HEK293T (cell line): ENCODE data around the gene PBX1.

Experiments
- BHLHE40 ChIP-seq: fragments of 450-650 bp; IDR thresholded peaks from 2 replicates; pipeline ENCODE4 v1.6.1; 2016; ENCODE audit warnings: mild to moderate bottlenecking, moderate library complexity, borderline replicate concordance
- ELF4 ChIP-seq: fragments of 450-650 bp; IDR thresholded peaks from 2 replicates; pipeline ENCODE4 v1.6.1; 2017; ENCODE audit warnings: antibody characterized with exemption
- FOXA1 ChIP-seq: fragments of 450-650 bp; IDR thresholded peaks from 2 replicates; pipeline ENCODE4 v1.6.1; 2016; ENCODE audit warnings: mild to moderate bottlenecking
- FOXK2 ChIP-seq: fragments of 450-650 bp; IDR thresholded peaks from 2 replicates; pipeline ENCODE4 v1.6.1; 2016; ENCODE audit warnings: mild to moderate bottlenecking
- FOXM1 ChIP-seq: fragments of 450-650 bp; IDR thresholded peaks from 2 replicates; pipeline ENCODE4 v1.6.1; 2017; ENCODE audit warnings: mild to moderate bottlenecking, borderline replicate concordance
- HDGF ChIP-seq: fragments of 450-650 bp; IDR thresholded peaks from 2 replicates; pipeline ENCODE4 v1.6.1; 2017; ENCODE audit warnings: antibody characterized with exemption, borderline replicate concordance
- LEF1 ChIP-seq: fragments of 450-650 bp; IDR thresholded peaks from 2 replicates; pipeline ENCODE4 v1.6.1; 2017; ENCODE audit warnings: mild to moderate bottlenecking, borderline replicate concordance
- SP1 ChIP-seq: fragments of 450-650 bp; IDR thresholded peaks from 2 replicates; pipeline ENCODE4 v1.6.1; 2017
- SUZ12 ChIP-seq: fragments of 450-650 bp; IDR thresholded peaks from 2 replicates; pipeline ENCODE4 v1.6.1; 2016; ENCODE audit warnings: mild to moderate bottlenecking
- ZNF384 ChIP-seq: fragments of 450-650 bp; IDR thresholded peaks from 2 replicates; pipeline ENCODE4 v1.6.1; 2016
- TF ChIP-seq, protein P1 (sequence below): fragments of 450-650 bp; IDR thresholded peaks from 2 replicates; pipeline ENCODE4 v1.6.1; 2016

GRCh38 chr1:164701189-164701761, 142.3 kb downstream of the PBX1 start:
- TF ChIP-seq SP1: no peak
- TF ChIP-seq BHLHE40: no peak
- TF ChIP-seq HDGF: no peak
- no peak for TF ChIP-seq SUZ12
- TF ChIP-seq ZNF384: no peak
- no peak for TF ChIP-seq ELF4
- TF ChIP-seq, protein P1, sequence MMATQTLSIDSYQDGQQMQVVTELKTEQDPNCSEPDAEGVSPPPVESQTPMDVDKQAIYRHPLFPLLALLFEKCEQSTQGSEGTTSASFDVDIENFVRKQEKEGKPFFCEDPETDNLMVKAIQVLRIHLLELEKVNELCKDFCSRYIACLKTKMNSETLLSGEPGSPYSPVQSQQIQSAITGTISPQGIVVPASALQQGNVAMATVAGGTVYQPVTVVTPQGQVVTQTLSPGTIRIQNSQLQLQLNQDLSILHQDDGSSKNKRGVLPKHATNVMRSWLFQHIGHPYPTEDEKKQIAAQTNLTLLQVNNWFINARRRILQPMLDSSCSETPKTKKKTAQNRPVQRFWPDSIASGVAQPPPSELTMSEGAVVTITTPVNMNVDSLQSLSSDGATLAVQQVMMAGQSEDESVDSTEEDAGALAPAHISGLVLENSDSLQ: no peak
- no peak for TF ChIP-seq FOXA1
- no peak for TF ChIP-seq FOXM1
- TF ChIP-seq FOXK2: no peak
- no peak for TF ChIP-seq LEF1
